ENCODE data around the gene ZNF644. TPM values are rescaled to one million over a fixed set of nuclear protein-coding genes. Genes with fewer than 3 reads are reported as not detected.
"Not testable (repeated sequence)": the region's sequence is repeated elsewhere in the genome, so short reads cannot be mapped to it uniquely, and the experiment has no call there.

The ZNF644 gene
- total RNA-seq, 2 donors from 2014 or later = 24.9 to 34.4 TPM

- no peak for DNase-seq (ENCODE audit: low spot score)
- Histone ChIP-seq H3K9me3 (no peaks in the 10 kb centered on the region), H3K27me3 (no peaks in the 10 kb centered on the region), H3K36me3 (no peaks in the 10 kb centered on the region), H3K27ac (no peak overlapping the region), H3K4me1 (no peaks in the 10 kb centered on the region), H3K4me3 (no peak overlapping the region)
- TF ChIP-seq CTCF (IDR thresholded peaks at IDR 0.05) = no peak
Measured at GRCh38 chr1:91057784-91058183, 35.9 kb upstream of the ZNF644 start.

GRCh38 chr1:91054780-91055481, 33.1 kb upstream of the ZNF644 start:
- Histone ChIP-seq H3K36me3 (no peaks in the 10 kb centered on the region), H3K4me1 (no peaks in the 10 kb centered on the region), H3K27ac (no peak overlapping the region), H3K9me3 (no peaks in the 10 kb centered on the region), H3K4me3 (no peak overlapping the region), H3K27me3 (no peaks in the 10 kb centered on the region)
- DNase-seq (ENCODE audit: low spot score) = no peak
- no peak for TF ChIP-seq CTCF (IDR thresholded peaks at IDR 0.05)

- DNase-seq (ENCODE audit: low spot score) = no peak
- TF ChIP-seq CTCF (IDR thresholded peaks at IDR 0.05) = no peak
Measured at GRCh38 chr1:91053630-91054029, 31.8 kb upstream of the ZNF644 start.

GRCh38 chr1:91049551-91049950, 27.7 kb upstream of the ZNF644 start:
- not testable (repeated sequence) for H3K9me3 ChIP-seq; H3K36me3 ChIP-seq; H3K27ac ChIP-seq; DNase-seq (ENCODE audit: low spot score); H3K4me3 ChIP-seq; H3K4me1 ChIP-seq; H3K27me3 ChIP-seq

More at GRCh38 chr1:91053630-91054029, 31.8 kb upstream of the ZNF644 start:
- H3K9me3 ChIP-seq = no peaks in the 10 kb centered on the region
- H3K4me1 ChIP-seq = no peaks in the 10 kb centered on the region
- no peaks in the 10 kb centered on the region for H3K27me3 ChIP-seq
- H3K27ac ChIP-seq = no peak overlapping the region
- H3K4me3 ChIP-seq = no peak overlapping the region
- H3K36me3 ChIP-seq = no peaks in the 10 kb centered on the region

GRCh38 chr1:91046766-91047165, 24.9 kb upstream of the ZNF644 start:
- no peak for DNase-seq (ENCODE audit: low spot score)
- no peak for TF ChIP-seq CTCF (IDR thresholded peaks at IDR 0.05)
- H3K4me3 ChIP-seq = no peak overlapping the region
- no peaks in the 10 kb centered on the region for H3K4me1 ChIP-seq
- no peaks in the 10 kb centered on the region for H3K27me3 ChIP-seq
- no peaks in the 10 kb centered on the region for H3K36me3 ChIP-seq
- H3K27ac ChIP-seq = no peak overlapping the region
- peaks cover 0 to 8% of the 10 kb centered on the region in 2 donors for H3K9me3 ChIP-seq

- Histone ChIP-seq H3K4me1 (no peaks in the 10 kb centered on the region), H3K27ac (no peak overlapping the region), H3K36me3 (no peaks in the 10 kb centered on the region), H3K27me3 (no peaks in the 10 kb centered on the region), H3K9me3 (peaks cover 0 to 8% of the 10 kb centered on the region in 2 donors), H3K4me3 (no peak overlapping the region)
- DNase-seq (ENCODE audit: low spot score) = no peak
- TF ChIP-seq CTCF (IDR thresholded peaks at IDR 0.05) = no peak
Measured at GRCh38 chr1:91045284-91045683, 23.4 kb upstream of the ZNF644 start.

GRCh38 chr1:91044776-91045175, 22.9 kb upstream of the ZNF644 start:
- DNase-seq (ENCODE audit: low spot score); H3K36me3 ChIP-seq; H3K9me3 ChIP-seq; H3K27ac ChIP-seq; H3K4me3 ChIP-seq; H3K27me3 ChIP-seq; H3K4me1 ChIP-seq: not testable (repeated sequence)

GRCh38 chr1:91042372-91042771, 20.5 kb upstream of the ZNF644 start:
- DNase-seq (ENCODE audit: low spot score); H3K9me3 ChIP-seq; H3K4me1 ChIP-seq; H3K4me3 ChIP-seq; H3K36me3 ChIP-seq; H3K27me3 ChIP-seq; H3K27ac ChIP-seq: not testable (repeated sequence)
